Measurements from ENCODE around the gene DUS3L. TPM values are rescaled to one million over a fixed set of nuclear protein-coding genes. Genes with fewer than 3 reads are reported as not detected.

Gene DUS3L
- polyA plus RNA-seq, 1 experiment = 7.8 TPM

- TF ChIP-seq CTCF (IDR thresholded peaks at IDR 0.05; ENCODE audit: low read depth, low read length) = no peak
- Histone ChIP-seq H3K27ac (ENCODE audit: low read depth, low read length) (no peak overlapping the region), H3K9me3 (ENCODE audit: control insufficient read depth, insufficient read depth, low read length) (peaks cover 9% of the 10 kb centered on the region; the same call in 1 of the 2 replicates), H3K27me3 (ENCODE audit: control insufficient read depth, insufficient read depth, low read length) (no peaks in the 10 kb centered on the region), H3K4me3 (ENCODE audit: low read depth, low read length) (no peak overlapping the region)
- ChIA-PET POLR2A (no interaction called here), CTCF (no interaction called here)
- no peak for DNase-seq (ENCODE audit: low read depth, low spot score)
Observed at GRCh38 chr19:5787409-5788182, 3.4 kb downstream of the DUS3L start.

GRCh38 chr19:5786593-5787408 lies 4.2 kb downstream of the DUS3L start:
- ChIA-PET CTCF (no interaction called here), POLR2A (no interaction called here)
- DNase-seq (ENCODE audit: low read depth, low spot score) = no peak
- H3K4me3 ChIP-seq (ENCODE audit: low read depth, low read length) = no peak overlapping the region
- no peak for TF ChIP-seq CTCF (IDR thresholded peaks at IDR 0.05; ENCODE audit: low read depth, low read length)
- peaks cover 9% of the 10 kb centered on the region; the same call in 1 of the 2 replicates for H3K9me3 ChIP-seq (ENCODE audit: control insufficient read depth, insufficient read depth, low read length)
- H3K27me3 ChIP-seq (ENCODE audit: control insufficient read depth, insufficient read depth, low read length) = no peaks in the 10 kb centered on the region
- no peak overlapping the region for H3K27ac ChIP-seq (ENCODE audit: low read depth, low read length)

- H3K4me3 ChIP-seq (ENCODE audit: low read depth, low read length) = no peak overlapping the region
- ChIA-PET CTCF (no interaction called here), POLR2A (interaction anchor here (0.6 to 0.7 kb wide), 2 partner anchors 42 to 58 kb away, joined by 3 to 10 read pairs; no protein-coding TSS in a partner anchor)
- H3K27me3 ChIP-seq (ENCODE audit: control insufficient read depth, insufficient read depth, low read length) = no peaks in the 10 kb centered on the region
- no peak overlapping the region for H3K27ac ChIP-seq (ENCODE audit: low read depth, low read length)
- no peak for DNase-seq (ENCODE audit: low read depth, low spot score)
- TF ChIP-seq CTCF (IDR thresholded peaks at IDR 0.05; ENCODE audit: low read depth, low read length) = no peak
- no peaks in the 10 kb centered on the region for H3K9me3 ChIP-seq (ENCODE audit: control insufficient read depth, insufficient read depth, low read length)
Observed at GRCh38 chr19:5785423-5785822, 5.5 kb downstream of the DUS3L start.

GRCh38 chr19:5784581-5785147 lies 6.3 kb downstream of the DUS3L start, which contains the start of gene PRR22:
Gene PRR22 (minus strand): TSS chr19:5784746. CDS start chr19:5784660, 86 bp downstream.
- ChIA-PET CTCF (interaction anchor here (0.7 to 1.1 kb wide), 2 partner anchors 11 to 19 kb away, joined by 3 to 4 read pairs; no protein-coding TSS in a partner anchor), POLR2A (interaction anchor here (0.6 to 0.7 kb wide), 2 partner anchors 41 to 57 kb away, joined by 3 to 10 read pairs; no protein-coding TSS in a partner anchor)
- no peak for TF ChIP-seq CTCF (IDR thresholded peaks at IDR 0.05; ENCODE audit: low read depth, low read length)
- no peak for DNase-seq (ENCODE audit: low read depth, low spot score)
- H3K27me3 ChIP-seq (ENCODE audit: control insufficient read depth, insufficient read depth, low read length) = no peaks in the 10 kb centered on the region
- H3K27ac ChIP-seq (ENCODE audit: low read depth, low read length) = no peak within 1 kb of the TSS
- H3K9me3 ChIP-seq (ENCODE audit: control insufficient read depth, insufficient read depth, low read length) = no peaks in the 10 kb centered on the region
- H3K4me3 ChIP-seq (ENCODE audit: low read depth, low read length) = no peak within 1 kb of the TSS
